Umbilical cord (tissue), 1 donor: ENCODE results near the gene JOSD1. TPM values are rescaled to one million over a fixed set of nuclear protein-coding genes. Genes with fewer than 3 reads are reported as not detected.

Experiments used
- total RNA-seq: library from RNA; depleted of rRNA; stranded (reverse); fragments of >200 nt; gene quantifications from one replicate; pipeline ENCODE4 v1.2.3, GENCODE V29; 2014; ENCODE audit warnings: low replicate concordance; ENCODE audit not compliant: insufficient read depth

Gene JOSD1
- total RNA-seq, 1 donor from 2014 or later, result 44.5 TPM

Other genes starting within 250 kb of the JOSD1 start
- not detected for gene KCNJ4, start 245.7 kb downstream of the JOSD1 start, total RNA-seq
- 71.7 TPM for gene KDELR3, start 232.8 kb downstream of the JOSD1 start, total RNA-seq
- gene DDX17, start 194.6 kb downstream of the JOSD1 start, total RNA-seq, result 353 TPM
- 4.6 TPM for gene DMC1, start 130.8 kb downstream of the JOSD1 start, total RNA-seq
- 3.1 TPM for gene FAM227A, start 44.6 kb downstream of the JOSD1 start, total RNA-seq
- 38.5 TPM for gene CBY1, start 44.3 kb downstream of the JOSD1 start, total RNA-seq
- 36.1 TPM for gene TOMM22, start 19.0 kb downstream of the JOSD1 start, total RNA-seq
- 17.1 TPM for gene GTPBP1, start 5.0 kb upstream of the JOSD1 start, total RNA-seq
- 127 TPM for gene SUN2, start 55.1 kb upstream of the JOSD1 start, total RNA-seq
- 9.9 TPM for gene DNAL4, start 93.2 kb upstream of the JOSD1 start, total RNA-seq
- 3.9 TPM for gene NPTXR, start 143.1 kb upstream of the JOSD1 start, total RNA-seq
- 51.8 TPM for gene CBX6, start 171.3 kb upstream of the JOSD1 start, total RNA-seq